Cardiac muscle cell (in vitro differentiated cells and primary cell): ENCODE results near the gene TMBIM6. TPM values are rescaled to one million over a fixed set of nuclear protein-coding genes. Genes with fewer than 3 reads are reported as not detected.
"Not testable (repeated sequence)": the region's sequence is repeated elsewhere in the genome, so short reads cannot be mapped to it uniquely, and the experiment has no call there.

Source experiments
- DNase-seq, 2 donors: peaks; one replicate each; pipeline versions ENCODE4 v3.0.0 to v3.0.0-alpha.2; 2010 to 2017; ENCODE audit warnings: low read depth in 1 of 2, low spot score in 1 of 2
- H3K27ac ChIP-seq: fragments of 200-600 bp; sonication (generic); 2 replicates; pipeline ENCODE4 v1.5.1; 2016
- H3K27me3 ChIP-seq: fragments of 200-600 bp; sonication (generic); 2 replicates; pipeline ENCODE4 v1.6.0; 2016; ENCODE audit warnings: control low read depth
- H3K36me3 ChIP-seq: fragments of 200-600 bp; sonication (generic); 2 replicates; pipeline ENCODE4 v1.5.1; 2016; ENCODE audit warnings: control low read depth
- H3K4me1 ChIP-seq: fragments of 200-600 bp; sonication (generic); 2 replicates; pipeline ENCODE4 v1.8.1; 2017; ENCODE audit warnings: low read depth, mild to moderate bottlenecking, mixed run types
- H3K4me3 ChIP-seq: fragments of 200-600 bp; sonication (generic); 2 replicates; pipeline ENCODE4 v1.5.1; 2016; ENCODE audit warnings: mild to moderate bottlenecking
- H3K9me3 ChIP-seq: fragments of 200-600 bp; sonication (generic); 2 replicates; pipeline ENCODE4 v1.5.1; 2017; ENCODE audit warnings: low read depth, mild to moderate bottlenecking, control low read depth
- polyA plus RNA-seq: library from polyadenylated mRNA; unstranded; fragments of >200 nt; fragmentation: Nextera tagmentation; extraction: Ambion mirVana; gene quantifications from 2 replicates; pipeline ENCODE4 v1.2.1, GENCODE V29; 2016
- total RNA-seq: library from RNA; depleted of rRNA; stranded (reverse); fragments of >200 nt; gene quantifications from 2 replicates; pipeline ENCODE4 v1.2.3, GENCODE V29; 2016
- TF ChIP-seq, protein P1 (sequence below): IDR thresholded peaks from 2 replicates; pipeline ENCODE4 v1.5.1; 2012; ENCODE audit warnings: low read depth, mild to moderate bottlenecking, low read length

TMBIM6 gene
- total and polyA plus RNA-seq, 2 experiments from 2014 or later: 232 to 388 TPM

DNA sequence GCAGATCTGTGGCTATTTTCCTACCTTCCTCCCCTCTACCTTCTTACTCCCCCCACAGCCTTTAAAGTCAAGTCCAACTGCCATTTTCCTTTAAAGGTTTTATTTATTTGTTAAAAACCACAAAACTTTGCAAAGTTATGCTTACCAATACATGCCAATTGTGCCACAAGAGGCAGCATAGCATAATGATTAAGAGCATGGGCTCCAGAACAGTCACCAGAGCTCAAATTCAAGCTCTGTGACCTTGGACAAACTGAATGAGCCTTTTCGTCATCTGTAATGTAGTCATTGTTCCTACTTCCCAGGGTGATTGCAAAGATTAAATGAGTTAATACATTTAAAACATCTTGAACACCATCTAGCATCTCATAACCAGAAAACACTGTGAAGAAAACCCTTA is 21.1 kb upstream of the TMBIM6 start:
- TF ChIP-seq, protein P1, sequence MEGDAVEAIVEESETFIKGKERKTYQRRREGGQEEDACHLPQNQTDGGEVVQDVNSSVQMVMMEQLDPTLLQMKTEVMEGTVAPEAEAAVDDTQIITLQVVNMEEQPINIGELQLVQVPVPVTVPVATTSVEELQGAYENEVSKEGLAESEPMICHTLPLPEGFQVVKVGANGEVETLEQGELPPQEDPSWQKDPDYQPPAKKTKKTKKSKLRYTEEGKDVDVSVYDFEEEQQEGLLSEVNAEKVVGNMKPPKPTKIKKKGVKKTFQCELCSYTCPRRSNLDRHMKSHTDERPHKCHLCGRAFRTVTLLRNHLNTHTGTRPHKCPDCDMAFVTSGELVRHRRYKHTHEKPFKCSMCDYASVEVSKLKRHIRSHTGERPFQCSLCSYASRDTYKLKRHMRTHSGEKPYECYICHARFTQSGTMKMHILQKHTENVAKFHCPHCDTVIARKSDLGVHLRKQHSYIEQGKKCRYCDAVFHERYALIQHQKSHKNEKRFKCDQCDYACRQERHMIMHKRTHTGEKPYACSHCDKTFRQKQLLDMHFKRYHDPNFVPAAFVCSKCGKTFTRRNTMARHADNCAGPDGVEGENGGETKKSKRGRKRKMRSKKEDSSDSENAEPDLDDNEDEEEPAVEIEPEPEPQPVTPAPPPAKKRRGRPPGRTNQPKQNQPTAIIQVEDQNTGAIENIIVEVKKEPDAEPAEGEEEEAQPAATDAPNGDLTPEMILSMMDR: no peak
- Histone ChIP-seq H3K27me3 (no peaks in the 10 kb centered on the region), H3K36me3 (no peaks in the 10 kb centered on the region), H3K4me3 (no peak overlapping the region), H3K4me1 (no peaks in the 10 kb centered on the region), H3K9me3 (no peaks in the 10 kb centered on the region), H3K27ac (no peak overlapping the region)
- no peak for DNase-seq

DNA sequence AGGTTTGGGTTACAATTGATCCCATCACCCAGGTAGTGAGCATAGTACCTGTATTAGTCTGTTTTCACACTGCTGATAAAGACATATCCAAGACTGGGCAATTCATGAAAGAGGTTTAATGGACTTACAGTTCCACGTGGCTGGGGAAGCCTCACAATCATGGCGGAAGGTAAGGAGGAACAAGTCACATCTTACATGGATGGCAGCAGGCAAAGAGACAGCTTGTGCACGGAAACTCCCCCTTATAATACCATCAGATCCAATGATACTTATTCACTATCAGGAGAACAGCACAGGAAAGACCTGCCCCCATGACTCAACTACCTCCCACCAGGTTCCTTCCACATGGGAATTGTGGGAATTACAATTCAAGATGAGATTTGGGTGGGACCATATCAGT is 20.0 kb upstream of the TMBIM6 start:
- not testable (repeated sequence) for H3K36me3 ChIP-seq, DNase-seq, H3K4me1 ChIP-seq, H3K27ac ChIP-seq, H3K9me3 ChIP-seq, H3K4me3 ChIP-seq, H3K27me3 ChIP-seq

DNA sequence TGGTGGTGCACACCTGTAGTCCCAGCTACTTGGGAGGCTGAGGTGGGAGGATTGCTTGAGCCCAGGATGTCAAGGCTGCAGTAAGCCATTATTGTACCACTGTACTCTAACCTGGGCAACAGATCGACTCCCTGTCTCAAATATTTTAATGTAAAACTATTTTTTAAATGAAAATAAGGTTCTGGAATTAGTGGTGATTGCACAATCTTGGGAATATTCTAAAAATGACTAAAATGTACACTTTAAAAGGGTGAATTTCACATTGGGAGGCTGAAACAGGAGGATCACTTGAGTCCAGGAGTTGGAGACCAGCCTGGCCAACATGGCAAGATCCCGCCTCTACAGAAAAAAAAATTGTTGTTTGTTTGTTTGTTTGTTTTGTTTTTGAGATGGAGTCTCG is 12.9 kb upstream of the TMBIM6 start:
- H3K4me3 ChIP-seq: no peak overlapping the region
- H3K9me3 ChIP-seq: no peaks in the 10 kb centered on the region
- H3K27me3 ChIP-seq: peaks cover 6% of the 10 kb centered on the region
- no peak overlapping the region for H3K27ac ChIP-seq
- H3K4me1 ChIP-seq: no peaks in the 10 kb centered on the region
- no peak for DNase-seq
- no peaks in the 10 kb centered on the region for H3K36me3 ChIP-seq
- TF ChIP-seq, protein P1: no peak

DNA sequence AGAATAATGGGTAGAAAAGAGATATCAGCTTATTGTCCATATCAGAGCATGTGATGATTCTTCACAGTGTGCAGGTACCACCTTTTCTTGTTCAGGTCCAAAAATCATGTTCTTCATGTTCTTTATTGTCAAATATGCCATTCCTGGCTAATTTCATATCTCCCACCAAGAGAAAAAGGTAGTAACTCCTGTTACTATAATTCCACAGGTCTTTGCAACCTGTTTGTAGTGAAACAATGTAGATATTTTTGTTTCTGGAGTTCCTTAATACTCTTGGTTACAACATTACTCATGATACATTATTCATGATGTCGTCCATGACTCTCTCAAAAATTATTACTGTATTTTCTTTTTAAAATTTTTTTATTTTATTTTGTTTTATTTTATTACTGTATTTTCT is 11.3 kb upstream of the TMBIM6 start:
- no peaks in the 10 kb centered on the region for H3K4me1 ChIP-seq
- H3K9me3 ChIP-seq: no peaks in the 10 kb centered on the region
- peaks cover 6% of the 10 kb centered on the region for H3K27me3 ChIP-seq
- TF ChIP-seq, protein P1: no peak
- H3K27ac ChIP-seq: no peak overlapping the region
- no peak overlapping the region for H3K4me3 ChIP-seq
- no peaks in the 10 kb centered on the region for H3K36me3 ChIP-seq
- DNase-seq: no peak

DNA sequence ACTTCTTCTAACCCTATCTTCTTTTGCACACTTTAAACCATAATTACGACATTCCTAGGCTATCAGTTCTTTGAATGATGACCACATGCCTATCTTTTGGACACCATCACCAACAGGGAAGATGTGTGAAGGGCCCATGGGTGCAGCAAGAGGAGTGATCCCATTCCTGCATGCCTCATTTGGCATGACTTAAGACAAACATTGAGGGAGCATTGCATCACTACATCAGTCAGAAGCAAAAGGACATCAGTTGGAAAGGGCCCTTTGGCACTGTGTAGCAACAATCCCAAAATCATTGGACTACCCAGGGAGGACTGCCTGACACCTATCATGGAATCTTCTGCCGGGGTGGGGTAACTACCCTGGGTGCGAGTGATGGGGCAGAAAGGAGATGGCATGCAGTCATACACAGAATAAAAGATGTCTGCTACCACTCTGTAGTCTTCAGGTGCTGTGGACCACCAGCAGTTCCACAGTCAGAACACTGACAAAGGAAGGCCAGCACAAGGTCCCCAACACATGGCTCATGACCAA is 10.7 kb upstream of the TMBIM6 start:
- TF ChIP-seq, protein P1: no peak
- no peaks in the 10 kb centered on the region for H3K9me3 ChIP-seq
- H3K27me3 ChIP-seq: peaks cover 6% of the 10 kb centered on the region
- H3K36me3 ChIP-seq: no peaks in the 10 kb centered on the region
- no peak overlapping the region for H3K4me3 ChIP-seq
- H3K27ac ChIP-seq: no peak overlapping the region
- H3K4me1 ChIP-seq: no peaks in the 10 kb centered on the region
- DNase-seq: no peak

DNA sequence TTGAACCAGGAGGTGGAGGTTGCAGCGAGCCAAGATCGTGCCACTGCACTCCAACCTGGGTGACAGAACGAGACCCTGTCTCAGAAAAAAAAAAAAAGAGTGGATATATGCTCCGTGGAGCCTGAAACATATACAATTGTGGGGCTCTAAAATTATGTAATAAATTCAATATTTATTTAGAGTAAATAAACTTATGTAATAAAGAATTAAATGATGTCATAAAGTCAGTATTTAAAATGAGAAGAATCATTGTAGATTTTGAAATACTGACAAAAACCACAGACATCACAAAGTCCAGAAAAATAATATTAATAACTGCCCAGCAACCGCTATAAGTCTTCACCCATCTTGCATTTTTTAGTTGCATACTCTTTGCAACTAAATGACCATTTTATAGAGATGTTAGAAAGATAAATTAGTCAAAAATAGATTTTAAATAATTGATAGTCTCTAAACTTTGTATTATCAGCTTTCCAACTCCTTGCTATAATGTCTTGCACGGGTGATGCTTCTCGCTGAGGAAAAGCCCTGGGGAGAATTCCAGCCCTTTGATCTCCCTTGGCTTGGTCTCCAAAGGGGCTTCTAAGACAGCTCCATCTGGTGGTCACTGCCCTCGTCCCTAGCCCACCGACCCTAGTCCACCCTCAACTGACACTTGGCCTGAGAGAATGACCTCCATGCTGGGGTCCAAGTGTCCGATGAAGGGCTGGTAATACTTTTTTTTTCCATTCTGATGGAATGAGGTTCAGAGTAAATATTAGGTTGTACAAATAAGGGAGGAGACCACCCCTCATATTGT is 7.9 kb upstream of the TMBIM6 start:
- H3K9me3 ChIP-seq: no peaks in the 10 kb centered on the region
- H3K27ac ChIP-seq: no peak overlapping the region
- H3K4me1 ChIP-seq: no peaks in the 10 kb centered on the region
- no peak overlapping the region for H3K4me3 ChIP-seq
- no peak for DNase-seq
- TF ChIP-seq, protein P1: no peak
- H3K27me3 ChIP-seq: peaks cover 4% of the 10 kb centered on the region
- H3K36me3 ChIP-seq: no peaks in the 10 kb centered on the region

DNA sequence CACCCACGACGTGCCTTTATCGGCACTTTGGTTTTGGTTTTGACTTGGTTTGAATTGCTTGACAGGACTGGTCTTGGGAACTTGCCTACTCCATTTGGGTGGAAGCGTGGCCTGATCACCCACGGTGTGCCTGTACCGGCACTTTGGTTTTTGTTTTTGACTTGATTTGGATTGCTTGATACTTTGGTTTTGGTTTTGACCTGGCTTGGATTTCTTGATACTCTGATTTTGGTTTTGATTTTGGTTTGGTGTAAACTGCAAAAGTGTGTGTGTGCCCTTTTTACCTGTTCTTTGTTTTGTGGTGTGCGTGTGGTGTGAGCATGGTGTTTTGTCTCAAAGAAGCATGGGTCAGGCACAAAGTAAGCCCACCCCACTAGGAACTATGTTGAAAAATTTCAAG is 6.5 kb upstream of the TMBIM6 start:
- DNase-seq, H3K36me3 ChIP-seq, H3K4me1 ChIP-seq, H3K27me3 ChIP-seq, H3K4me3 ChIP-seq, H3K9me3 ChIP-seq, H3K27ac ChIP-seq: not testable (repeated sequence)

DNA sequence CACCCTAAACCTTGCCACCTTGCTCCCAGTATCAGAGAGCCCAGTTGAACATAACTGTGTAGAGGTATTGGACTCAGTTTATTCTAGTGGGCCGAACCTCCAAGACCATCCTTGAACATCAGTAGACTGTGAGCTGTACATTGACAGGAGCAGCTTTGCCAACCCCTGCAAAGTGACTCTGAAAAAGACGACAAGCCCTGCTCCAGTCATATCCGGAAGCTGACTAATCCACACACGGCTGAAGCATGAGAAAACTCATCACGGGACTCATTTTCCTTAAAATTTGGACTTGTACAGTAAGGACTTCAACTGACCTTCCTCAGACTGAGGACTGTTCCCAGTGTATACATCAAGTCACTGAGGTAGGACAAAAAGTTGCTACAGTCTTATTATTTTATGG is 2.6 kb upstream of the TMBIM6 start:
- not testable (repeated sequence) for H3K27ac ChIP-seq, H3K9me3 ChIP-seq, H3K4me3 ChIP-seq, DNase-seq, H3K27me3 ChIP-seq, H3K36me3 ChIP-seq
- H3K4me1 ChIP-seq: peaks cover 13% of the 10 kb centered on the region

DNA sequence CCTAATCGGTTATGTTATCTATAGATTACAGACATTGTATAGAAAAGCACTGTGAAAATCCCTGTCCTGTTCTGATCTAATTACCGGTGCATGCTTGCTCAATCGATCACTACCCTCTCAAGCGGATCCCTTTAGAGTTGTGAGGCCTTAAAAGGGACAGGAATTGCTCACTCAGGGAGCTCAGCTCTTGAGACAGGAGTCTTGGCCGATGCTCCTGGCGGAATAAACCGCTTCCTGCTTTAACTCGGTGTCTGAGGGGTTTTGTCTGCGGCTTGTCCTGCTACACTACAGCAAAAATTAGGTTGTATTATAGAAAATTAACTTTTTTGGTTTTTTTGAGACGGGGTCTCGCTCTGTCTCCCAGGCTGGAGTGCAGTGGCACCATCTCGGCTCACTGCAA is 1.1 kb upstream of the TMBIM6 start:
- H3K27me3 ChIP-seq, H3K9me3 ChIP-seq, H3K27ac ChIP-seq, H3K36me3 ChIP-seq, DNase-seq, H3K4me3 ChIP-seq: not testable (repeated sequence)
- peaks cover 28% of the 10 kb centered on the region for H3K4me1 ChIP-seq
